ENCODE results near the gene CCDC88A.

The CCDC88A gene

GRCh38 chr2:55408098-55408882, 11.4 kb downstream of the CCDC88A start:
- Histone ChIP-seq H3K4me3 (ENCODE audit: low read depth in 1 of 2, low read length in 2 of 2) (no peak overlapping the region), H3K4me1 (ENCODE audit: control insufficient read depth in 1 of 2, insufficient read depth in 2 of 2, low read length in 2 of 2) (no peaks in the 10 kb centered on the region), H3K36me3 (ENCODE audit: control insufficient read depth in 1 of 2, insufficient read depth in 2 of 2, low read length in 2 of 2) (no peaks in the 10 kb centered on the region), H3K27me3 (ENCODE audit: control insufficient read depth in 1 of 2, insufficient read depth in 2 of 2, low read length in 2 of 2) (no peaks in the 10 kb centered on the region), H3K9me3 (ENCODE audit: control insufficient read depth in 1 of 2, low read length in 2 of 2) (no peaks in the 10 kb centered on the region), H3K27ac (ENCODE audit: low read depth, low read length) (no peak overlapping the region), H3K9ac (ENCODE audit: low read depth in 1 of 2, low read length in 2 of 2) (no peak overlapping the region)

- no peak overlapping the region for H3K27ac ChIP-seq (ENCODE audit: low read depth, low read length)
- H3K36me3 ChIP-seq (ENCODE audit: control insufficient read depth in 1 of 2, insufficient read depth in 2 of 2, low read length in 2 of 2): no peaks in the 10 kb centered on the region
- no peaks in the 10 kb centered on the region for H3K4me1 ChIP-seq (ENCODE audit: control insufficient read depth in 1 of 2, insufficient read depth in 2 of 2, low read length in 2 of 2)
- no peak overlapping the region for H3K9ac ChIP-seq (ENCODE audit: low read depth in 1 of 2, low read length in 2 of 2)
- H3K4me3 ChIP-seq (ENCODE audit: low read depth in 1 of 2, low read length in 2 of 2): no peak overlapping the region
- H3K9me3 ChIP-seq (ENCODE audit: control insufficient read depth in 1 of 2, low read length in 2 of 2): no peaks in the 10 kb centered on the region
- H3K27me3 ChIP-seq (ENCODE audit: control insufficient read depth in 1 of 2, insufficient read depth in 2 of 2, low read length in 2 of 2): no peaks in the 10 kb centered on the region
Measured at GRCh38 chr2:55405116-55405515, 14.5 kb downstream of the CCDC88A start.

GRCh38 chr2:55403256-55403998, 16.2 kb downstream of the CCDC88A start:
- H3K9ac ChIP-seq (ENCODE audit: low read depth in 1 of 2, low read length in 2 of 2): no peak overlapping the region
- H3K4me3 ChIP-seq (ENCODE audit: low read depth in 1 of 2, low read length in 2 of 2): no peak overlapping the region
- H3K27ac ChIP-seq (ENCODE audit: low read depth, low read length): no peak overlapping the region

GRCh38 chr2:55401124-55401523, 18.5 kb downstream of the CCDC88A start:
- Histone ChIP-seq H3K4me3 (ENCODE audit: low read depth in 1 of 2, low read length in 2 of 2) (no peak overlapping the region), H3K9me3 (ENCODE audit: control insufficient read depth in 1 of 2, low read length in 2 of 2) (no peaks in the 10 kb centered on the region), H3K27ac (ENCODE audit: low read depth, low read length) (no peak overlapping the region), H3K36me3 (ENCODE audit: control insufficient read depth in 1 of 2, insufficient read depth in 2 of 2, low read length in 2 of 2) (no peaks in the 10 kb centered on the region), H3K4me1 (ENCODE audit: control insufficient read depth in 1 of 2, insufficient read depth in 2 of 2, low read length in 2 of 2) (no peaks in the 10 kb centered on the region), H3K9ac (ENCODE audit: low read depth in 1 of 2, low read length in 2 of 2) (no peak overlapping the region), H3K27me3 (ENCODE audit: control insufficient read depth in 1 of 2, insufficient read depth in 2 of 2, low read length in 2 of 2) (no peaks in the 10 kb centered on the region)

More at GRCh38 chr2:55403256-55403998, 16.2 kb downstream of the CCDC88A start:
- no peaks in the 10 kb centered on the region for H3K9me3 ChIP-seq (ENCODE audit: control insufficient read depth in 1 of 2, low read length in 2 of 2)
- H3K36me3 ChIP-seq (ENCODE audit: control insufficient read depth in 1 of 2, insufficient read depth in 2 of 2, low read length in 2 of 2): no peaks in the 10 kb centered on the region
- no peaks in the 10 kb centered on the region for H3K4me1 ChIP-seq (ENCODE audit: control insufficient read depth in 1 of 2, insufficient read depth in 2 of 2, low read length in 2 of 2)
- H3K27me3 ChIP-seq (ENCODE audit: control insufficient read depth in 1 of 2, insufficient read depth in 2 of 2, low read length in 2 of 2): no peaks in the 10 kb centered on the region

GRCh38 chr2:55400332-55400731, 19.3 kb downstream of the CCDC88A start:
- Histone ChIP-seq H3K9me3 (ENCODE audit: control insufficient read depth in 1 of 2, low read length in 2 of 2) (no peaks in the 10 kb centered on the region), H3K36me3 (ENCODE audit: control insufficient read depth in 1 of 2, insufficient read depth in 2 of 2, low read length in 2 of 2) (no peaks in the 10 kb centered on the region), H3K4me3 (ENCODE audit: low read depth in 1 of 2, low read length in 2 of 2) (no peak overlapping the region), H3K9ac (ENCODE audit: low read depth in 1 of 2, low read length in 2 of 2) (no peak overlapping the region), H3K27ac (ENCODE audit: low read depth, low read length) (no peak overlapping the region), H3K27me3 (ENCODE audit: control insufficient read depth in 1 of 2, insufficient read depth in 2 of 2, low read length in 2 of 2) (no peaks in the 10 kb centered on the region), H3K4me1 (ENCODE audit: control insufficient read depth in 1 of 2, insufficient read depth in 2 of 2, low read length in 2 of 2) (no peaks in the 10 kb centered on the region)

GRCh38 chr2:55399815-55400214, 19.8 kb downstream of the CCDC88A start:
- no peak overlapping the region for H3K27ac ChIP-seq (ENCODE audit: low read depth, low read length)
- H3K4me3 ChIP-seq (ENCODE audit: low read depth in 1 of 2, low read length in 2 of 2): no peak overlapping the region
- no peaks in the 10 kb centered on the region for H3K9me3 ChIP-seq (ENCODE audit: control insufficient read depth in 1 of 2, low read length in 2 of 2)
- no peaks in the 10 kb centered on the region for H3K36me3 ChIP-seq (ENCODE audit: control insufficient read depth in 1 of 2, insufficient read depth in 2 of 2, low read length in 2 of 2)
- no peak overlapping the region for H3K9ac ChIP-seq (ENCODE audit: low read depth in 1 of 2, low read length in 2 of 2)
- no peaks in the 10 kb centered on the region for H3K27me3 ChIP-seq (ENCODE audit: control insufficient read depth in 1 of 2, insufficient read depth in 2 of 2, low read length in 2 of 2)
- H3K4me1 ChIP-seq (ENCODE audit: control insufficient read depth in 1 of 2, insufficient read depth in 2 of 2, low read length in 2 of 2): no peaks in the 10 kb centered on the region

GRCh38 chr2:55395724-55396605, 23.7 kb downstream of the CCDC88A start:
- Histone ChIP-seq H3K27ac (ENCODE audit: low read depth, low read length) (no peak overlapping the region), H3K9me3 (ENCODE audit: control insufficient read depth in 1 of 2, low read length in 2 of 2) (no peaks in the 10 kb centered on the region), H3K36me3 (ENCODE audit: control insufficient read depth in 1 of 2, insufficient read depth in 2 of 2, low read length in 2 of 2) (no peaks in the 10 kb centered on the region), H3K9ac (ENCODE audit: low read depth in 1 of 2, low read length in 2 of 2) (no peak overlapping the region), H3K4me1 (ENCODE audit: control insufficient read depth in 1 of 2, insufficient read depth in 2 of 2, low read length in 2 of 2) (no peaks in the 10 kb centered on the region), H3K4me3 (ENCODE audit: low read depth in 1 of 2, low read length in 2 of 2) (no peak overlapping the region), H3K27me3 (ENCODE audit: control insufficient read depth in 1 of 2, insufficient read depth in 2 of 2, low read length in 2 of 2) (no peaks in the 10 kb centered on the region)

GRCh38 chr2:55391615-55392242, 27.9 kb downstream of the CCDC88A start:
- Histone ChIP-seq H3K9me3 (ENCODE audit: control insufficient read depth in 1 of 2, low read length in 2 of 2) (no peaks in the 10 kb centered on the region), H3K27ac (ENCODE audit: low read depth, low read length) (no peak overlapping the region), H3K27me3 (ENCODE audit: control insufficient read depth in 1 of 2, insufficient read depth in 2 of 2, low read length in 2 of 2) (no peaks in the 10 kb centered on the region), H3K4me3 (ENCODE audit: low read depth in 1 of 2, low read length in 2 of 2) (no peak overlapping the region), H3K9ac (ENCODE audit: low read depth in 1 of 2, low read length in 2 of 2) (no peak overlapping the region), H3K4me1 (ENCODE audit: control insufficient read depth in 1 of 2, insufficient read depth in 2 of 2, low read length in 2 of 2) (no peaks in the 10 kb centered on the region), H3K36me3 (ENCODE audit: control insufficient read depth in 1 of 2, insufficient read depth in 2 of 2, low read length in 2 of 2) (no peaks in the 10 kb centered on the region)

GRCh38 chr2:55391155-55391554, 28.5 kb downstream of the CCDC88A start:
- H3K9me3 ChIP-seq (ENCODE audit: control insufficient read depth in 1 of 2, low read length in 2 of 2): no peaks in the 10 kb centered on the region
- H3K36me3 ChIP-seq (ENCODE audit: control insufficient read depth in 1 of 2, insufficient read depth in 2 of 2, low read length in 2 of 2): no peaks in the 10 kb centered on the region
- no peaks in the 10 kb centered on the region for H3K4me1 ChIP-seq (ENCODE audit: control insufficient read depth in 1 of 2, insufficient read depth in 2 of 2, low read length in 2 of 2)
- no peak overlapping the region for H3K27ac ChIP-seq (ENCODE audit: low read depth, low read length)
- no peak overlapping the region for H3K4me3 ChIP-seq (ENCODE audit: low read depth in 1 of 2, low read length in 2 of 2)
- H3K9ac ChIP-seq (ENCODE audit: low read depth in 1 of 2, low read length in 2 of 2): no peak overlapping the region
- no peaks in the 10 kb centered on the region for H3K27me3 ChIP-seq (ENCODE audit: control insufficient read depth in 1 of 2, insufficient read depth in 2 of 2, low read length in 2 of 2)

Data from duodenal mucosa (tissue), 2 donors.